ENCODE measurements around the gene MMP1. TPM values are rescaled to one million over a fixed set of nuclear protein-coding genes. Genes with fewer than 3 reads are reported as not detected.

MMP1 gene
- total RNA-seq, 1 experiment from 2014 or later, result not detected

DNA sequence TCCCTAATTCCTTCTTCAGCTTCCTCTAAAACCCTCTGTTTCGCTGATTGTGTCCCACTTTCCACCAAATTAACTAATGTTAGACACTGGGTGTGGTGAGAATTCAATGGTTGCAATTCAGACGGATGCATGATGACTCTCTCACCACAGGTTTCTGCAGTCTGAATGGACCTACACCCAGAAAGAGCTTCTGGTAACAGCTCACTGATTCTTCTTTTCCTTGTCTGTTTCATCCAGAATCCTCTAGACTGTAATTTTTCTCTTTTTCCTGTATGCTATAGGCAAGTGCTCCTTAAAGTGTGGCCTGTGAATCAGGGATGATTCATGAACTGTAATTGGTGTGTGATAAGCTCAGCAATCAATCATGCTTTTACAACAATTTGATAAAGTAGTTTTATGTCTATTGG, 35.6 kb downstream of the MMP1 start (continued):
- TF ChIP-seq PRDM15 (CRISPR knock-in tag; IDR thresholded peaks at IDR 0.05) (no peak), ZNF121 (CRISPR knock-in tag; IDR thresholded peaks at IDR 0.05) (no peak), SMAD4 (CRISPR knock-in tag; IDR thresholded peaks at IDR 0.05) (no peak)

DNA sequence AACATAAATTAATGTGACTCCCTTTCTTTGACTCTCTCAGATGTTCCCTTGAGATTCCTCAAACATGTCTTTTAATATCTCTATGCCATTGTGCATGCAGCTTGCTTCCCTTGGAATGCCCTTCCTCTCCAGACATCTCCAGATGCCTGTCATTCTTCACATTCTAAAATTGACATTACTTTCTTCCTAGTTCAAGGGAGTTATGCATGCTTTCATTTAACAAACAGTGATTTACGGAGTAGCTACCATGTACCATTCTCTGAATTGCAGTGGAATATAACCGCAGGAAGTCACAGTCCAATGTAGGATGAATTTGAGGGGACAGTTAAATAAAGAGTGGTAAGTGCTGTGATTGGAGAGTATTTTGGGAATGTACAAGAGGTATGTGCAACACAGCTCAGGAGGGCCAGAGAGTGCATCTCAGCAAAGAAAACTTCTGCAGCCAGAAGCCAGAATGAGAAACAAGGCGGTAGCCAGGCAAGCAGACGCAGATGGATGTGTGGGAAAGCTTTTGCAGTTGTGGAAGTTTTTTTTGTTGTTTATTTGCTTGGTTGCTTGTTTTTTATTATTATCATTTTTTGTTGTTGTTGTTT, 36.2 kb downstream of the MMP1 start:
- Mint-ChIP-seq H3K27ac (peak overlapping the region; percentile 13; the same call in 1 of the 2 replicates), H3K9me3 (no peaks in the 10 kb centered on the region), H3K27me3 (ENCODE audit: low read depth) (no peaks in the 10 kb centered on the region; the same call in 1 of the 2 replicates), H3K4me1 (peaks cover 16% of the 10 kb centered on the region), H3K4me3 (no peak overlapping the region), H3K36me3 (no peaks in the 10 kb centered on the region)
- ATAC-seq (peak; percentile 44), DNase-seq (ENCODE audit: low spot score) (no peak)
- CTCF ChIA-PET, result interaction anchor here (1.6 kb wide), 1 partner anchor 19 kb away, joined by 9 read pairs; the partner anchor contains the start of gene MMP10
- POLR2A ChIA-PET, result no interaction called here
- TF ChIP-seq, protein P1, sequence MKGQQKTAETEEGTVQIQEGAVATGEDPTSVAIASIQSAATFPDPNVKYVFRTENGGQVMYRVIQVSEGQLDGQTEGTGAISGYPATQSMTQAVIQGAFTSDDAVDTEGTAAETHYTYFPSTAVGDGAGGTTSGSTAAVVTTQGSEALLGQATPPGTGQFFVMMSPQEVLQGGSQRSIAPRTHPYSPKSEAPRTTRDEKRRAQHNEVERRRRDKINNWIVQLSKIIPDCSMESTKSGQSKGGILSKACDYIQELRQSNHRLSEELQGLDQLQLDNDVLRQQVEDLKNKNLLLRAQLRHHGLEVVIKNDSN (CRISPR knock-in tag; IDR thresholded peaks at IDR 0.05), result no peak
- TF ChIP-seq ZNF121 (CRISPR knock-in tag; IDR thresholded peaks at IDR 0.05) (no peak), CDX4 (CRISPR knock-in tag; IDR thresholded peaks at IDR 0.05; ENCODE audit: borderline replicate concordance) (no peak), FOXJ3 (CRISPR knock-in tag; IDR thresholded peaks at IDR 0.05; ENCODE audit: borderline replicate concordance) (no peak), ZNF138 (CRISPR knock-in tag; conservative IDR thresholded peaks at IDR 0.05) (no peak), GTF2I (CRISPR knock-in tag; conservative IDR thresholded peaks at IDR 0.05) (no peak), IRF2 (CRISPR knock-in tag; IDR thresholded peaks at IDR 0.05; ENCODE audit: borderline replicate concordance, low read depth) (no peak), HMGA2 (CRISPR knock-in tag; IDR thresholded peaks at IDR 0.05) (no peak), ZNF416 (CRISPR knock-in tag; IDR thresholded peaks at IDR 0.05) (no peak)
- TF ChIP-seq, protein P2, sequence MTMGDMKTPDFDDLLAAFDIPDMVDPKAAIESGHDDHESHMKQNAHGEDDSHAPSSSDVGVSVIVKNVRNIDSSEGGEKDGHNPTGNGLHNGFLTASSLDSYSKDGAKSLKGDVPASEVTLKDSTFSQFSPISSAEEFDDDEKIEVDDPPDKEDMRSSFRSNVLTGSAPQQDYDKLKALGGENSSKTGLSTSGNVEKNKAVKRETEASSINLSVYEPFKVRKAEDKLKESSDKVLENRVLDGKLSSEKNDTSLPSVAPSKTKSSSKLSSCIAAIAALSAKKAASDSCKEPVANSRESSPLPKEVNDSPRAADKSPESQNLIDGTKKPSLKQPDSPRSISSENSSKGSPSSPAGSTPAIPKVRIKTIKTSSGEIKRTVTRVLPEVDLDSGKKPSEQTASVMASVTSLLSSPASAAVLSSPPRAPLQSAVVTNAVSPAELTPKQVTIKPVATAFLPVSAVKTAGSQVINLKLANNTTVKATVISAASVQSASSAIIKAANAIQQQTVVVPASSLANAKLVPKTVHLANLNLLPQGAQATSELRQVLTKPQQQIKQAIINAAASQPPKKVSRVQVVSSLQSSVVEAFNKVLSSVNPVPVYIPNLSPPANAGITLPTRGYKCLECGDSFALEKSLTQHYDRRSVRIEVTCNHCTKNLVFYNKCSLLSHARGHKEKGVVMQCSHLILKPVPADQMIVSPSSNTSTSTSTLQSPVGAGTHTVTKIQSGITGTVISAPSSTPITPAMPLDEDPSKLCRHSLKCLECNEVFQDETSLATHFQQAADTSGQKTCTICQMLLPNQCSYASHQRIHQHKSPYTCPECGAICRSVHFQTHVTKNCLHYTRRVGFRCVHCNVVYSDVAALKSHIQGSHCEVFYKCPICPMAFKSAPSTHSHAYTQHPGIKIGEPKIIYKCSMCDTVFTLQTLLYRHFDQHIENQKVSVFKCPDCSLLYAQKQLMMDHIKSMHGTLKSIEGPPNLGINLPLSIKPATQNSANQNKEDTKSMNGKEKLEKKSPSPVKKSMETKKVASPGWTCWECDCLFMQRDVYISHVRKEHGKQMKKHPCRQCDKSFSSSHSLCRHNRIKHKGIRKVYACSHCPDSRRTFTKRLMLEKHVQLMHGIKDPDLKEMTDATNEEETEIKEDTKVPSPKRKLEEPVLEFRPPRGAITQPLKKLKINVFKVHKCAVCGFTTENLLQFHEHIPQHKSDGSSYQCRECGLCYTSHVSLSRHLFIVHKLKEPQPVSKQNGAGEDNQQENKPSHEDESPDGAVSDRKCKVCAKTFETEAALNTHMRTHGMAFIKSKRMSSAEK (CRISPR knock-in tag; IDR thresholded peaks at IDR 0.05; ENCODE audit: borderline replicate concordance), result no peak
- TF ChIP-seq, protein P3, sequence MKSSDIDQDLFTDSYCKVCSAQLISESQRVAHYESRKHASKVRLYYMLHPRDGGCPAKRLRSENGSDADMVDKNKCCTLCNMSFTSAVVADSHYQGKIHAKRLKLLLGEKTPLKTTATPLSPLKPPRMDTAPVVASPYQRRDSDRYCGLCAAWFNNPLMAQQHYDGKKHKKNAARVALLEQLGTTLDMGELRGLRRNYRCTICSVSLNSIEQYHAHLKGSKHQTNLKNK (CRISPR knock-in tag; IDR thresholded peaks at IDR 0.05), result no peak

All from WTC11 (cell line).